ENCODE results near the gene ACADSB.

DNA sequence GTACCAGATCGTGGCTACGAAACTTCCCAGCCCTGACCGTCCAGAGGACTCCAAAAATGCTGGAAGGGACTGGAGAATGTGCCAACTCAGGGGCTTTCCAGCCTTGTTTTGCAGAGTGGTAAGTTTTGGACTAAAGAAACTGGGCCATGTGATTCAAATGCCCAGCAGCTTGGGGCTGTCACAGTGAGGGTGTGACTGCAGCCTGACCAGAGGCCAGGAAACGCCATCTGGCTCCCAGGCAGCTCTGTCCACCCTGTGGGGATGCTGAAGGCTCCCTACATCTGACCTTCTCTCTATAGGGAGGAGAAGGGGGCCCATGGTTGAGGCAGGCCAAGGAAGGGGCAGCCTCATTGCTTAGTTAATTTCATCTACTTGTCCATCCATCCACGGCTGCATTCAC, 65.4 kb downstream of the ACADSB start:
- TF ChIP-seq CTCF (IDR thresholded peaks at IDR 0.05; ENCODE audit: insufficient read depth, low read length) (no peak), POLR2AphosphoS5 (IDR thresholded peaks at IDR 0.05; ENCODE audit: low read depth) (no peak), SPI1 (IDR thresholded peaks at IDR 0.05; ENCODE audit: borderline replicate concordance, low read depth) (no peak)
- TF ChIP-seq, protein P1, sequence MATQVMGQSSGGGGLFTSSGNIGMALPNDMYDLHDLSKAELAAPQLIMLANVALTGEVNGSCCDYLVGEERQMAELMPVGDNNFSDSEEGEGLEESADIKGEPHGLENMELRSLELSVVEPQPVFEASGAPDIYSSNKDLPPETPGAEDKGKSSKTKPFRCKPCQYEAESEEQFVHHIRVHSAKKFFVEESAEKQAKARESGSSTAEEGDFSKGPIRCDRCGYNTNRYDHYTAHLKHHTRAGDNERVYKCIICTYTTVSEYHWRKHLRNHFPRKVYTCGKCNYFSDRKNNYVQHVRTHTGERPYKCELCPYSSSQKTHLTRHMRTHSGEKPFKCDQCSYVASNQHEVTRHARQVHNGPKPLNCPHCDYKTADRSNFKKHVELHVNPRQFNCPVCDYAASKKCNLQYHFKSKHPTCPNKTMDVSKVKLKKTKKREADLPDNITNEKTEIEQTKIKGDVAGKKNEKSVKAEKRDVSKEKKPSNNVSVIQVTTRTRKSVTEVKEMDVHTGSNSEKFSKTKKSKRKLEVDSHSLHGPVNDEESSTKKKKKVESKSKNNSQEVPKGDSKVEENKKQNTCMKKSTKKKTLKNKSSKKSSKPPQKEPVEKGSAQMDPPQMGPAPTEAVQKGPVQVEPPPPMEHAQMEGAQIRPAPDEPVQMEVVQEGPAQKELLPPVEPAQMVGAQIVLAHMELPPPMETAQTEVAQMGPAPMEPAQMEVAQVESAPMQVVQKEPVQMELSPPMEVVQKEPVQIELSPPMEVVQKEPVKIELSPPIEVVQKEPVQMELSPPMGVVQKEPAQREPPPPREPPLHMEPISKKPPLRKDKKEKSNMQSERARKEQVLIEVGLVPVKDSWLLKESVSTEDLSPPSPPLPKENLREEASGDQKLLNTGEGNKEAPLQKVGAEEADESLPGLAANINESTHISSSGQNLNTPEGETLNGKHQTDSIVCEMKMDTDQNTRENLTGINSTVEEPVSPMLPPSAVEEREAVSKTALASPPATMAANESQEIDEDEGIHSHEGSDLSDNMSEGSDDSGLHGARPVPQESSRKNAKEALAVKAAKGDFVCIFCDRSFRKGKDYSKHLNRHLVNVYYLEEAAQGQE (IDR thresholded peaks at IDR 0.05; ENCODE audit: insufficient replicate concordance, low read depth) = no peak

All from HL-60 (cell line).